Activated CD4-positive, alpha-beta T cell treated with anti-CD3 and anti-CD28 coated beads, Interleukin-2, amount 50 U/mL, for 16 hours (primary cell): ENCODE results near the gene GRK7.
"Not testable (repeated sequence)": the region's sequence is repeated elsewhere in the genome, so short reads cannot be mapped to it uniquely, and the experiment has no call there.

Source experiments
- DNase-seq: peaks from one replicate; pipeline ENCODE4 v3.0.0-alpha.2; 2020

Gene GRK7

DNA sequence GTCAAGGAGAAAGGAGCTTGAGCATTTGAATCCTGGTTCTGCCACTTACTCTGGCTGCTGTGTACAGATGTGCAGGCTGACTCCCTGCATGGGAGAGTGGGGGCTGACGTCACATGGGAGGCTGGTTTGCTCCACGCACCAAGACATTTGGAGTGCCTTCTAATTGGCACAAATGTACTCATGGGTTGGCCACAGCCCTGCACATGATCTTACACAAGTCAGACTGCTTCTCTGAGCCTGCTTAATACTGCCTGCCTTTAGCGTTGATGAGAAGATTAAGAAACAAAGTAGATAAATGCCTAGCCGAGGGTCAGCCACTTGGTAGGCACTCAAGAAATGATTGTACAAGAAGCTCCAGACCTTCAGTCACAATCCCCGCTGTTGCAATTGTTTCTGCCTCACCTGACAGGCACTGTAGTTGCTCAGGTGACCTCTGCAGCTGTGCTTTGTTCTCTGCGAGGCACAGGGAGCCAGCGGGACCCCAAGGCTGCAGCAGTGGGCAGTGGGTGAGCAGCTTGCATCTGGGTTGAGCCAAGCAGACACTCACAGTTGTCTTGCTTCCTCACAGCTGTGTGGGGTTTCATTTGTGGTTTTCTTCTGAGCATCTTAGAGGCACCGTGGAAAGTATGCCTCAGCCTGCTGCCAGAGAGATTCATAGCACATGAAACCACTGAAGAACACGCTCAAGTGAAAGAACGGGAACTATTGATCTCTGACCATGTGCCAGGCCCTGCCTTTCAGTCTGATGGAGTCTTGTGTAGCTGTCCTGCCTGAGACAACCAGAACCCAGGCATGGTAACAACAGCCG is 33.1 kb downstream of the GRK7 start:
- DNase-seq, result peak; percentile 92

- DNase-seq, result peak; percentile 55
These were observed 33.9 kb downstream of the GRK7 start for GRCh38 chr3:141796889-141797781.

- no peak for DNase-seq
These were observed 34.7 kb downstream of the GRK7 start for GRCh38 chr3:141797819-141798447.

- no peak for DNase-seq
These were observed 35.2 kb downstream of the GRK7 start for GRCh38 chr3:141798448-141798845.

DNA sequence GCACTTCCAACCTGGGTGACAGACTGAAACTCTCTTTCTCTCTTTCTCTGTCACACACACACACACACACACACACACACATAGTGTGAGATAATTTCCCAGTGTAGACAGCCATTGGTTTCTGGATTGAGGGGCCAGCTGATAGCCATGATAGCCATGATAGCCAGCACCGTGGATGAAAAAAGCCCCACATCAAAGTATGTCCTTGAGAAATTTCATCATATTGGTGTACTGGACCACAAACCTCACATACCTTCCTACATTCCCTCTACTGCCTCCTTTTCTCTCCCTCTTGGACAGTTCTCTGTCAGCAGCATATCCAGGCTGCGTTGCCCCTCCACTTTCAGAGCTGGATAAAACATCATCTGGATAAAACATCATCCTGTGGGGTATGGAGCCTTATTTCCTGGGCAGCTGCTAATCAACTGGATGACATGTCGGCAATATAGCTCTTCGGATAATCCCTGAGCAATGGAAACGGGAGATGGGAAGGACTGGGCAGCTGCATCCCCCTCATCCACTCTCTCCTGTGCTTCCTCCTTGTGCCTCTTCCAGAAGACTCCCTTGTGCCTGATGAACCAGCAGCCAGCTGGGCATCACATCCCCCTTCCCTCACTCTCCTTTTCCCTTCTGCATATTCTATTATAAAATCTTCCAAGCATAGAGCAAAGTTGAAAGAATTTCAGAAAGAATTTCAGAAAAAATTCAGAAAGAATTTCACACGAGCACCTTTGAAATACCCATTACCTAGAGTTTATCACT is 39.3 kb downstream of the GRK7 start:
- no peak for DNase-seq

- not testable (repeated sequence) for DNase-seq
These were observed 40.3 kb downstream of the GRK7 start for GRCh38 chr3:141803538-141803937.

DNA sequence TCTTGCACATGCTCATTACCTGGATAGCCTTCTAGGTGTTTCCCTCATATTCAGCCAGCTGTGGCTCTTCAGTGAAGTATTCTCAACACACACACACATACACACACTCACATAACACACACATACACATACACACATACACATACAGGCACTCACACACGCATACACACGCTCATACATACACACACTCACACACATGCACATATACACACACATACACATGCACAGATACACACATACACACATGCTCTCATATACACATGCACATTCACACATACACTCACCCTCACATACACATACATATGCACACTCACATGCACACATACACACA is 41.2 kb downstream of the GRK7 start:
- DNase-seq, result no peak

GRCh38 chr3:141804778-141805639 is 41.8 kb downstream of the GRK7 start:
- no peak for DNase-seq

GRCh38 chr3:141807277-141808033 is 44.2 kb downstream of the GRK7 start:
- no peak for DNase-seq

GRCh38 chr3:141808586-141808985 is 45.4 kb downstream of the GRK7 start:
- no peak for DNase-seq

- no peak for DNase-seq
These were observed 47.0 kb downstream of the GRK7 start for GRCh38 chr3:141810161-141810560.

DNA sequence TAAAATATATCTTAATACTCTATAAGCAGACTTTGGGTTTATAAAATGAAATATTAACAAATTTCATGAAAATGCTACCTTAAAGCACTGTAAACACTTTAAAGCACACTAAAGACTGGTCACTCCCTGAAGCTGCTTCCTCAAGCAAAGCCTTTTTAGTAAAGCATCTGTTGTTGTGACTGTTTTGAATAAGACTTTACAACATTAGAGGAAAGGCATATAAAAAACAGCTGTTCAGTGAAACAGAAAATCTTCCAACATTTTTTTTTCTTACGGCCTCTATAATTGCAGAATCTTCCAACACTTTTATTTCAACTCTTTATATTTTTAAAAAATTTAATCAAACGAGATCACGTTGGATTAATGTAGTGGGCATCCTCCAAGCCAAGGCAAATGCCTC is 48.1 kb downstream of the GRK7 start:
- DNase-seq, result no peak

DNA sequence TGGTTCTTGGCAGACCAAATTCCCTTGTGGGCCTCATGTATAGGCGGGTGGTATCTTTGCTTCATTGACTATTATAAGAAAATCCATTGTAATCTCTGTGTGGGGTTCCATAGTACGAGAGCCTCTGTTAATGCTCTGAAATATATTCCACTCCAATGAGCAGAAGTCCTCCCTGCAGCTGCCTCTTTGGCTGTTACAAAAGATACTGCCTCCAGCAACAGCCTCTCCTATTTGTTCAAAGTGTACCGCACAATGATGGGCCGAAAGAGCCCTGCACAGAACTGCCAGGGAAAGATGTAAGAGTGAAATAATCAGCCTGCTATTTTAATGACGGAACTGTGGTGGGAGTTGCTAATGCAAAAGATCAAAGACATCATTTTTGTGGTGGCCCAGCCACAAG is 48.9 kb downstream of the GRK7 start:
- DNase-seq, result no peak

DNA sequence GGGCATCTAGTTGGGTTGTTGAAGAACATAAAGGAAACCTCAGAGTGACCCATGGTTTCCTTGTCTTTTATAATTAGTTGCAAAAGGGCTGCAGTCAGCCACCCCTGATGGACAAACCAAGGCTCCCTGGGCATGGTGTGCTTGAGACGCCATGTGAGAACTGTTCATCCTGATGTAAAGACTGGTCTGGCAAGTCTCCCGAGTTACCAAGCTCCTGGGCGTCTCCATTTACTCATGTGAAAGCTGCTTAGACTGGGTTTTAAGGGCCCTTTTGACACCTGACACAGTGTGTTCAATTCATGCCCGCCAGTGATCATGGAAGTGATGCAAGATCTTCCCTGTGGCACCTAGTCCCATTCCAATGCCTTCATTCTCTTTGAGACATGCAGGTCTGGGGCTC is 49.4 kb downstream of the GRK7 start:
- no peak for DNase-seq
